A673 (cell line): Measurements from ENCODE around the gene DMD. TPM values are rescaled to one million over a fixed set of nuclear protein-coding genes. Genes with fewer than 3 reads are reported as not detected.

ENCODE experiments used
- BruUV-seq: library from RNA; stranded (reverse); fragments of 400-500 nt; replicated peaks from 2 replicates; lab custom pipeline; 2021; lab: Mats Ljungman, UMichigan
- CTCF ChIA-PET: fragments of 300-600 bp; sonication (Branson Sonifier 250); formaldehyde crosslinking; loops from one replicate; lab custom pipeline; 2022; ENCODE audit warnings: antibody characterized with exemption; lab: Charles Lee
- POLR2A ChIA-PET: fragments of 300-600 bp; sonication (Branson Sonifier 250); formaldehyde crosslinking; loops from one replicate; lab custom pipeline; 2022; ENCODE audit warnings: antibody characterized with exemption; ENCODE audit not compliant: low non-redundant PET; lab: Charles Lee
- DNase-seq: peaks from one replicate; pipeline ENCODE4 v3.0.0-alpha.2; 2015; ENCODE audit warnings: low spot score
- H3K27ac ChIP-seq: fragments of 200-600 bp; sonication (generic); 2 replicates; pipeline ENCODE4 v1.5.1; 2016; ENCODE audit warnings: mixed run types, low read depth, mild to moderate bottlenecking, mixed read lengths, antibody characterized with exemption, low read length; ENCODE audit not compliant: poor library complexity, severe bottlenecking
- H3K27me3 ChIP-seq: fragments of 200-600 bp; sonication (generic); replicated peaks from 2 replicates; pipeline ENCODE4 v1.6.1; 2017; ENCODE audit warnings: mixed run types, low read depth, mild to moderate bottlenecking, mixed read lengths, antibody characterized with exemption, low read length; ENCODE audit not compliant: insufficient read depth, poor library complexity
- H3K36me3 ChIP-seq: fragments of 200-600 bp; sonication (generic); 2 replicates; pipeline ENCODE4 v1.6.1; 2016; ENCODE audit warnings: mixed run types, mild to moderate bottlenecking, mixed read lengths, antibody characterized with exemption, low read length; ENCODE audit not compliant: insufficient read depth, poor library complexity, severe bottlenecking
- H3K4me1 ChIP-seq: fragments of 200-600 bp; sonication (generic); 2 replicates; pipeline ENCODE4 v1.6.1; 2017; ENCODE audit warnings: mixed run types, mild to moderate bottlenecking, mixed read lengths, antibody characterized with exemption, low read length; ENCODE audit not compliant: insufficient read depth, poor library complexity, severe bottlenecking
- H3K4me3 ChIP-seq: fragments of 200-600 bp; sonication (generic); 2 replicates; pipeline ENCODE4 v1.5.1; 2016; ENCODE audit warnings: low read depth, mixed run types, mild to moderate bottlenecking, mixed read lengths, low read length; ENCODE audit not compliant: poor library complexity, severe bottlenecking
- H3K9me3 ChIP-seq: fragments of 200-600 bp; sonication (generic); 2 replicates; pipeline ENCODE4 v1.6.1; 2016; ENCODE audit warnings: mixed run types, low read depth, mild to moderate bottlenecking, mixed read lengths, antibody characterized with exemption, low read length; ENCODE audit not compliant: poor library complexity, severe bottlenecking
- CTCF ChIP-seq: fragments of 300-800, 200-600 bp; sonication (generic); conservative IDR thresholded peaks from 2 replicates; pipeline ENCODE4 v1.5.1; 2017; ENCODE audit warnings: low read depth, mild to moderate bottlenecking, antibody characterized with exemption, low read length, moderate library complexity, mixed read lengths
- EZH2 ChIP-seq: fragments of 200-600 bp; sonication (generic); IDR thresholded peaks from 2 replicates; pipeline ENCODE4 v1.6.1; 2017; ENCODE audit warnings: borderline replicate concordance, low read depth, mild to moderate bottlenecking, mixed read lengths, antibody characterized with exemption, low read length; ENCODE audit not compliant: poor library complexity, severe bottlenecking
- intact Hi-C: fragments of 100-400 bp; cut with micrococcal nuclease; formaldehyde crosslinking; loops from one replicate; pipeline ENCODE4 v1.10.0; 2022; ENCODE audit not compliant: unreplicated experiment
- total RNA-seq: library from RNA; stranded (reverse); gene quantifications from 2 replicates; pipeline ENCODE4 v1.2.3, GENCODE V29; 2021

Gene DMD
- total RNA-seq, 1 experiment from 2014 or later: 5.4 TPM

- BruUV-seq: no TSS peak
Observed at GRCh38 chrX:33171041-33171440, 40.3 kb downstream of the DMD start.

GRCh38 chrX:33161829-33162228 is 49.5 kb downstream of the DMD start:
- Histone ChIP-seq H3K27me3 (peaks cover 4% of the 10 kb centered on the region), H3K36me3 (no peaks in the 10 kb centered on the region), H3K9me3 (no peaks in the 10 kb centered on the region), H3K4me1 (no peaks in the 10 kb centered on the region), H3K4me3 (no peak overlapping the region), H3K27ac (no peak overlapping the region)
- ChIA-PET CTCF (interaction anchor here (0.6 kb wide), 1 partner anchor 272 kb away, joined by 5 read pairs; no protein-coding TSS in a partner anchor), POLR2A (no interaction called here)
- no TSS peak for BruUV-seq
- intact Hi-C loops: no loop called here
- TF ChIP-seq CTCF: no peak
- no peak for TF ChIP-seq EZH2
- no peak for DNase-seq

More at GRCh38 chrX:33171041-33171440, 40.3 kb downstream of the DMD start:
- Histone ChIP-seq H3K36me3 (no peaks in the 10 kb centered on the region), H3K4me3 (no peak overlapping the region), H3K4me1 (no peaks in the 10 kb centered on the region), H3K27ac (no peak overlapping the region), H3K27me3 (no peaks in the 10 kb centered on the region), H3K9me3 (no peaks in the 10 kb centered on the region)
- POLR2A ChIA-PET: no interaction called here
- CTCF ChIA-PET: no interaction called here
- TF ChIP-seq CTCF: no peak
- TF ChIP-seq EZH2: no peak
- no peak for DNase-seq
- intact Hi-C loops: no loop called here

GRCh38 chrX:33160273-33160672 is 51.1 kb downstream of the DMD start:
- CTCF ChIA-PET: no interaction called here
- DNase-seq: no peak
- H3K27me3 ChIP-seq: no peaks in the 10 kb centered on the region
- no peak overlapping the region for H3K27ac ChIP-seq
- H3K4me1 ChIP-seq: no peaks in the 10 kb centered on the region
- no peak for TF ChIP-seq EZH2
- TF ChIP-seq CTCF: no peak
- no TSS peak for BruUV-seq
- no peak overlapping the region for H3K4me3 ChIP-seq
- intact Hi-C loops: no loop called here
- POLR2A ChIA-PET: no interaction called here
- H3K36me3 ChIP-seq: no peaks in the 10 kb centered on the region
- H3K9me3 ChIP-seq: no peaks in the 10 kb centered on the region
